ENCODE measurements around the gene TNFRSF1A. TPM values are rescaled to one million over a fixed set of nuclear protein-coding genes. Genes with fewer than 3 reads are reported as not detected.
A peak's percentile ranks its signal among the peaks of the same experiment; 100 is the strongest.
"Not testable (repeated sequence)": the region's sequence is repeated elsewhere in the genome, so short reads cannot be mapped to it uniquely, and the experiment has no call there.

TNFRSF1A gene
- polyA plus RNA-seq, 1 experiment, result 217 TPM

- ChIA-PET CTCF (interaction anchor here (0.6 to 2.1 kb wide), 8 partner anchors 18 to 221 kb away, joined by 3 to 7 read pairs (median 4); no protein-coding TSS in a partner anchor), POLR2A (no interaction called here)
- DNase-seq (ENCODE audit: low read depth), result no peak
- H3K27me3 ChIP-seq (ENCODE audit: control insufficient read depth, insufficient read depth, low read length), result no peaks in the 10 kb centered on the region
- TF ChIP-seq CTCF (IDR thresholded peaks at IDR 0.05; ENCODE audit: insufficient read depth, low read depth, low read length), result no peak
- H3K36me3 ChIP-seq (ENCODE audit: control insufficient read depth, insufficient read depth, low read length), result peaks cover 2% of the 10 kb centered on the region
- peak overlapping the region; percentile 90 for H3K4me3 ChIP-seq (ENCODE audit: low read depth, low read length)
Measured at GRCh38 chr12:6338955-6339354, 2.9 kb downstream of the TNFRSF1A start.

GRCh38 chr12:6338536-6338935 is 3.3 kb downstream of the TNFRSF1A start:
- DNase-seq (ENCODE audit: low read depth); H3K27me3 ChIP-seq (ENCODE audit: control insufficient read depth, insufficient read depth, low read length); H3K4me3 ChIP-seq (ENCODE audit: low read depth, low read length); POLR2A ChIA-PET; H3K36me3 ChIP-seq (ENCODE audit: control insufficient read depth, insufficient read depth, low read length): not testable (repeated sequence)
- CTCF ChIA-PET, result interaction anchor here (0.7 to 2.1 kb wide), 6 partner anchors 18 to 221 kb away, joined by 3 to 7 read pairs (median 4); no protein-coding TSS in a partner anchor

GRCh38 chr12:6337958-6338433 is 3.9 kb downstream of the TNFRSF1A start:
- CTCF ChIA-PET, result interaction anchor here (1.2 to 4.2 kb wide), 4 partner anchors 19 to 222 kb away, joined by 3 to 22 read pairs (median 4); no protein-coding TSS in a partner anchor
- Histone ChIP-seq H3K4me3 (ENCODE audit: low read depth, low read length) (peak overlapping the region; percentile 6; the same call in 1 of the 2 replicates), H3K36me3 (ENCODE audit: control insufficient read depth, insufficient read depth, low read length) (peaks cover 12% of the 10 kb centered on the region), H3K27me3 (ENCODE audit: control insufficient read depth, insufficient read depth, low read length) (no peaks in the 10 kb centered on the region)
- POLR2A ChIA-PET, result no interaction called here
- no peak for TF ChIP-seq CTCF (IDR thresholded peaks at IDR 0.05; ENCODE audit: insufficient read depth, low read depth, low read length)
- DNase-seq (ENCODE audit: low read depth), result no peak

- DNase-seq (ENCODE audit: low read depth), result no peak
- H3K27me3 ChIP-seq (ENCODE audit: control insufficient read depth, insufficient read depth, low read length), result no peaks in the 10 kb centered on the region
- ChIA-PET POLR2A (interaction anchor here (0.6 to 2.2 kb wide), 4 partner anchors 8 to 197 kb away, joined by 5 to 23 read pairs (median 10); partner anchors contain the start of gene GAPDH), CTCF (interaction anchor here (1.1 to 4.2 kb wide), 6 partner anchors 11 to 128 kb away, joined by 3 to 22 read pairs (median 10); partner anchors contain the start of gene LTBR)
- TF ChIP-seq CTCF (IDR thresholded peaks at IDR 0.05; ENCODE audit: insufficient read depth, low read depth, low read length), result no peak
- H3K4me3 ChIP-seq (ENCODE audit: low read depth, low read length), result peak overlapping the region; percentile 32
- peaks cover 15% of the 10 kb centered on the region for H3K36me3 ChIP-seq (ENCODE audit: control insufficient read depth, insufficient read depth, low read length)
Measured at GRCh38 chr12:6336889-6337853, 4.7 kb downstream of the TNFRSF1A start.

GRCh38 chr12:6336079-6336888 is 5.6 kb downstream of the TNFRSF1A start:
- POLR2A ChIA-PET, result interaction anchor here (0.6 to 2.2 kb wide), 5 partner anchors 9 to 198 kb away, joined by 3 to 23 read pairs (median 6); partner anchors contain the start of gene GAPDH

More at GRCh38 chr12:6336079-6336888, 5.6 kb downstream of the TNFRSF1A start:
- Histone ChIP-seq H3K36me3 (ENCODE audit: control insufficient read depth, insufficient read depth, low read length) (peaks cover 20% of the 10 kb centered on the region), H3K4me3 (ENCODE audit: low read depth, low read length) (peak overlapping the region; percentile 36), H3K27me3 (ENCODE audit: control insufficient read depth, insufficient read depth, low read length) (no peaks in the 10 kb centered on the region)
- no peak for TF ChIP-seq CTCF (IDR thresholded peaks at IDR 0.05; ENCODE audit: insufficient read depth, low read depth, low read length)
- CTCF ChIA-PET, result interaction anchor here (1.1 to 4.2 kb wide), 7 partner anchors 10 to 129 kb away, joined by 3 to 22 read pairs (median 8); partner anchors contain the start of gene LTBR
- peak; percentile 96 for DNase-seq (ENCODE audit: low read depth)

Data from BJ (cell line).